ENCODE results near the gene GIGYF1.

DNA sequence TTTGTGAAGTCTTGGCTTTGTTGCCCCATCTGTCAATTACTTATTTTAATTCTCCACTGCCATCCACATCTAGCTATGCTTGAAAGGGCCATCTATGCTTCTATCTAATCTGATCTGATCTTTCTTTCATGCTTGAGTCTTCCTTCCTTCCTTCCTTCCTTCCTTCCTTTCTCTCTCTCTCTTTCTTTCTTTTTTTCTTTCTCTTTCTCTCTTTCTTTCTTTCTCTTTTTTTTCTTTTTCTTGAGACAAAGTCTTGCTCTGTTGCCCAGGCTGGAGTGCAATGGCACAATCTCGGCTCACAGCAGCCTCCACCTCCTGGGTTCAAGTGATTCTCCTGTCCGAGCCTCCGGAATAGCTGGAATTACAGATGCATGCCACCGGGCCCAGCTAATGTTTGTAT lies 64.0 kb downstream of the GIGYF1 start:
- no peak for TF ChIP-seq POLR2A (IDR thresholded peaks at IDR 0.05)
- no peak for TF ChIP-seq CTCF (IDR thresholded peaks at IDR 0.05)
- no peak for TF ChIP-seq POLR2AphosphoS5 (IDR thresholded peaks at IDR 0.05)
